A549 (cell line): ENCODE data around the gene FANCF. TPM values are rescaled to one million over a fixed set of nuclear protein-coding genes. Genes with fewer than 3 reads are reported as not detected.

Experiments
- ATAC-seq, 2 experiments: fragments of 200-7000 bp in 1 of 2; fragments of >200 bp in 1 of 2; cut with Nextera tagmentation in 1 of 2; cut with Tn5 transposase in 1 of 2; 3 replicates each; pipeline versions ENCODE4 v1.8.0 to v1.9.1; 2018 to 2020; ENCODE audit warnings: mild to moderate bottlenecking in 1 of 2, moderate library complexity in 1 of 2
- CTCF ChIA-PET: fragments of 300-600 bp; sonication (Branson Sonifier 250); formaldehyde crosslinking; extraction: SDS; loops from one replicate; lab custom pipeline; 2021; ENCODE audit warnings: antibody characterized with exemption, inconsistent platforms; lab: Yijun Ruan, JAX
- POLR2A ChIA-PET: fragments of 350-600 bp; formaldehyde crosslinking; extraction: SDS; loops from one replicate; lab custom pipeline; 2021; ENCODE audit warnings: antibody characterized with exemption, inconsistent platforms; lab: Yijun Ruan, JAX
- DNase-seq, 2 experiments: peaks; one replicate each; pipeline versions ENCODE4 v3.0.0 to v3.0.0-alpha.2; 2011 to 2016; ENCODE audit warnings: low read depth in 1 of 2, low spot score in 1 of 2
- FAIRE-seq: peaks from 2 replicates; lab custom pipeline; 2011; peaks lifted over from hg19 to GRCh38; lab: Jason Lieb, UNC
- H3K27ac ChIP-seq, 2 experiments: fragments of >200 bp; sonication (Bioruptor Twin); formaldehyde crosslinking; 3 replicates each; pipeline ENCODE4 v1.5.1; 2016 to 2017
- H3K4me1 ChIP-seq: fragments of >200 bp; sonication (Bioruptor Twin); formaldehyde crosslinking; 3 replicates; pipeline ENCODE4 v1.6.1; 2016
- H3K4me2 ChIP-seq: fragments of >200 bp; sonication (Bioruptor Twin); formaldehyde crosslinking; 3 replicates; pipeline ENCODE4 v1.6.1; 2016
- H3K4me3 ChIP-seq: fragments of >200 bp; sonication (Bioruptor Twin); formaldehyde crosslinking; 3 replicates; pipeline ENCODE4 v1.5.1; 2016
- H3K9me3 ChIP-seq: fragments of >200 bp; sonication (Bioruptor Twin); formaldehyde crosslinking; 3 replicates; pipeline ENCODE4 v1.6.1; 2016
- CBX2 ChIP-seq: fragments of 200-600 bp; sonication (generic); IDR thresholded peaks from 2 replicates; pipeline ENCODE4 v1.6.1; 2016; ENCODE audit warnings: low read depth, mild to moderate bottlenecking, borderline replicate concordance
- CEBPB ChIP-seq, 2 experiments: fragments of >200 bp in 1 of 2; sonication (Bioruptor Twin) in 1 of 2; formaldehyde crosslinking in 1 of 2; IDR thresholded peaks; 2 replicates each; pipeline ENCODE4 v1.6.1; 2012 to 2016
- CHD2 ChIP-seq: fragments of 150-350 bp; IDR thresholded peaks from 2 replicates; pipeline ENCODE4 v1.6.1; 2014; ENCODE audit warnings: low read length; ENCODE audit not compliant: partially characterized antibody
- HDAC2 ChIP-seq: fragments of 200-600 bp; sonication (generic); IDR thresholded peaks from 2 replicates; pipeline ENCODE4 v1.6.1; 2016
- HEYL ChIP-seq: fragments of 250-450 bp; sonication (Bioruptor Pico); IDR thresholded peaks from 2 replicates; pipeline ENCODE4 v1.8.0; 2021; ENCODE audit warnings: mild to moderate bottlenecking, moderate library complexity
- KDM1A ChIP-seq: fragments of 200-600 bp; sonication (generic); IDR thresholded peaks from 2 replicates; pipeline ENCODE4 v1.6.1; 2016; ENCODE audit warnings: low read depth, mild to moderate bottlenecking
- NFE2L2 ChIP-seq: fragments of 150-350 bp; conservative IDR thresholded peaks from 2 replicates; pipeline ENCODE4 v1.6.1; 2014; ENCODE audit warnings: low read length
- NPAS2 ChIP-seq: fragments of 250-450 bp; sonication (Bioruptor Pico); IDR thresholded peaks from 2 replicates; pipeline ENCODE4 v1.8.0; 2022; ENCODE audit warnings: mild to moderate bottlenecking, moderate library complexity, borderline replicate concordance
- PHF8 ChIP-seq: fragments of 200-600 bp; sonication (generic); IDR thresholded peaks from 2 replicates; pipeline ENCODE4 v1.6.1; 2016; ENCODE audit warnings: low read depth, mild to moderate bottlenecking, antibody characterized with exemption, moderate library complexity, borderline replicate concordance
- POLR2AphosphoS2 ChIP-seq: conservative IDR thresholded peaks from 2 replicates; pipeline ENCODE4 v1.6.1; 2012; ENCODE audit warnings: low read length, improper control_type of control experiment, inconsistent platforms
- ZC3H11A ChIP-seq: fragments of 450-650 bp; IDR thresholded peaks from 2 replicates; pipeline ENCODE4 v1.6.1; 2014; ENCODE audit warnings: antibody characterized with exemption, mild to moderate bottlenecking
- WGBS: methylation state at CpG from one replicate; pipeline ENCODE4 v1.1.6; 2017; ENCODE audit errors: missing lambda C conversion rate; 5-methylcytosine and 5-hydroxymethylcytosine counted together
- polyA plus RNA-seq, 4 experiments: library from polyadenylated mRNA; depleted of rRNA in 3 of 4; stranded (reverse); fragments of >200 nt; fragmentation: RNase III in 1 of 4; extraction: RNeasy Plus Mini Kit Qiagen cat#74134 plus additional on column Dnase treatment in 1 of 4; gene quantifications; 2 replicates in 3 of 4; 3 replicates in 1 of 4; pipeline ENCODE4 v1.2.3, GENCODE V29; 2011 to 2017
- TF ChIP-seq, protein P1 (sequence below): fragments of 450-650 bp; IDR thresholded peaks from 2 replicates; pipeline ENCODE4 v1.6.1; 2014; ENCODE audit warnings: antibody characterized with exemption
- TF ChIP-seq, protein P2 (sequence below): fragments of 150-350 bp; IDR thresholded peaks from 2 replicates; pipeline ENCODE4 v1.6.1; 2014; ENCODE audit warnings: low read depth, mild to moderate bottlenecking, low read length
- TF ChIP-seq, protein P3 (sequence below): fragments of 200-600 bp; sonication (generic); IDR thresholded peaks from 2 replicates; pipeline ENCODE4 v1.6.1; 2016; ENCODE audit warnings: antibody characterized with exemption, mild to moderate bottlenecking, moderate library complexity
- TF ChIP-seq, protein P4 (sequence below): fragments of >200 bp; sonication (Bioruptor Twin); formaldehyde crosslinking; IDR thresholded peaks from 3 replicates; pipeline ENCODE4 v1.6.1; 2016

FANCF gene
- polyA plus RNA-seq, 2 of the 4 experiments (the other 2 are of a cell fraction): 10.9 to 11.1 TPM

DNA sequence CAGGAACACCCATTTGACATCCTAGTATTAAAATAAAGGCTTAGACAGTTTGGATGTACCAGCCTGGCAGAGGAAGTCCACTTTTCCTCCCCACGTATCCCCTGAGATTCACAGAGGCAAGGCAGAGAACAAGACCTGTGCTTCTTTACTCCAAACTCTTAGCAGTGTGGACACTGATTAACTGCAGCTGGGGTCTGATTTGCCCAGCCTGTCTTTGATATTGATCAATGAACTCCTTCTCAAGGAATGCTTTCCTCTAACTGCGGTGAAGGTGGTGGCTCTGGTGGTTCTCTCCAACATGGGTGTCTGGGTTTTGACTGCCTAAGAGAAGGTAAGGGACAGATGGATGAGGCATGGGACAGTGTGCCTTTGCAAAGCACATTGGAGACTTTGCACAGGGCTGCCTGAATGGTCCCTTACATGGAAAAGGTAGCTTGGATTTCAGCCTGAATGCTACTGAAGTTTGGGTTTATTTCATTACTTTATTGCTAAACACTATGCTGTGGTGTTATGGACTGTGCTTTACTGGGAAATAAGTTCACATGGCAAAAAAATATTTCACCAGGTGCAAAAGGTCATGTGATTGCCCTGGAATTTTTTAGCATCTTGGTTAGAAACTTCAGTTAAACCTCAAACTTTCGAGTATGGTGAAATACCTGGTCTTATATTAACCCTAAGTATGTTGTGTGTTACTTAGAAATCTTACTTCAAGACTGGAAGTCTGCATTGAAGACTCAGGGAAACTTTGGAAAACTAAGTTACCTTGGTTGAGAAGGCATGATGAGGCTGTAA, 42.6 kb upstream of the FANCF start:
- no peak overlapping the region for H3K27ac ChIP-seq
- ATAC-seq (peak; percentile 34 to 42; a peak in 2 of 6 replicates), FAIRE-seq (no peak), DNase-seq (no peak)
- no peak for TF ChIP-seq KDM1A
- no peak for TF ChIP-seq NPAS2 (CRISPR knock-in tag)
- TF ChIP-seq, protein P1, sequence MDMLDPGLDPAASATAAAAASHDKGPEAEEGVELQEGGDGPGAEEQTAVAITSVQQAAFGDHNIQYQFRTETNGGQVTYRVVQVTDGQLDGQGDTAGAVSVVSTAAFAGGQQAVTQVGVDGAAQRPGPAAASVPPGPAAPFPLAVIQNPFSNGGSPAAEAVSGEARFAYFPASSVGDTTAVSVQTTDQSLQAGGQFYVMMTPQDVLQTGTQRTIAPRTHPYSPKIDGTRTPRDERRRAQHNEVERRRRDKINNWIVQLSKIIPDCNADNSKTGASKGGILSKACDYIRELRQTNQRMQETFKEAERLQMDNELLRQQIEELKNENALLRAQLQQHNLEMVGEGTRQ: no peak
- TF ChIP-seq, protein P2, sequence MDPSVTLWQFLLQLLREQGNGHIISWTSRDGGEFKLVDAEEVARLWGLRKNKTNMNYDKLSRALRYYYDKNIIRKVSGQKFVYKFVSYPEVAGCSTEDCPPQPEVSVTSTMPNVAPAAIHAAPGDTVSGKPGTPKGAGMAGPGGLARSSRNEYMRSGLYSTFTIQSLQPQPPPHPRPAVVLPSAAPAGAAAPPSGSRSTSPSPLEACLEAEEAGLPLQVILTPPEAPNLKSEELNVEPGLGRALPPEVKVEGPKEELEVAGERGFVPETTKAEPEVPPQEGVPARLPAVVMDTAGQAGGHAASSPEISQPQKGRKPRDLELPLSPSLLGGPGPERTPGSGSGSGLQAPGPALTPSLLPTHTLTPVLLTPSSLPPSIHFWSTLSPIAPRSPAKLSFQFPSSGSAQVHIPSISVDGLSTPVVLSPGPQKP: no peak
- no peak for TF ChIP-seq CHD2
- no peak for TF ChIP-seq POLR2AphosphoS2
- TF ChIP-seq HEYL (CRISPR knock-in tag): no peak
- ChIA-PET POLR2A (no interaction called here), CTCF (no interaction called here)
- H3K4me2 ChIP-seq: no peak overlapping the region
- peaks cover 2% of the 10 kb centered on the region; the same call in 1 of the 3 replicates for H3K4me1 ChIP-seq
- H3K4me3 ChIP-seq: no peak overlapping the region
- WGBS: 13% methylated on average over 3 of the region's 3 CpGs
- no peaks in the 10 kb centered on the region for H3K9me3 ChIP-seq

DNA sequence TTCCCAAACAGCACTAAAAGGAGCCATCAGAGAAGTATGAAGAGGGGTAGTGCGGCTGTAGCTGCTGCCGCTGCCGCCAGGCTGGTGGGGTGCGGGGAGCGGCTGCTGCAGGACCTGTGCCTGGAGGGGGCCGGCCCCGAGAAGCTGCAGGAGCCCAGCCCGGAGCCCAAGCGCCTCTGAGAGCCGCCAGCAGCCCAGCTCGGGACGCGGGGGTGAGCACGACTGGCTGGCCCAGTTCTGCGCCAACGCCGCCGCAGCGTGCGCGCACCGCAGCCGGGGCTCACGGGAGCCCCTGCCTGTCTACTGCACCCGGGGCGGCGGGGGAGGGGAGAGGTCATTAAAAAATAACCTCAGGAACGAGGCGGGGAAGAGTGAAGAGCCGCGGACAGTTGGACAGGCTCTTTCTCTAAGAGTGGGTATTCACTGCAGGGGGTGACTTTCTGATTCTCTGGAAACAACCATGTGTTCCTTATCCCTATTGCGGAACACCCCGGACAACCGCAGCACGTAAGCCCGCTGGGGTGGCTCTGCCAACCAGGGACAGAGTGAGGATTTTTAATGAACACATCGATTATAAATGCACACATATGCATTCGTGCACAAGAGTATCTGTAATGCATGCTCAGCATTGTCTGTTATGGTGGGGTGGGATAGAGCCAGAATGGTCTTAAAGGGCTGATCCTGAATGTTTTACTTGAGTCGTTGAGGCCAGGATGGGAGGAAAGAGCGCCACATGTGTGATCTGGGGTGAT, 41.2 kb upstream of the FANCF start:
- Histone ChIP-seq H3K27ac (no peak overlapping the region), H3K4me1 (peaks cover 2% of the 10 kb centered on the region; the same call in 1 of the 3 replicates), H3K4me3 (peak overlapping the region; percentile 31; the same call in 1 of the 3 replicates), H3K9me3 (no peaks in the 10 kb centered on the region), H3K4me2 (peak overlapping the region; percentile 70)
- FAIRE-seq (no peak), ATAC-seq (peak; percentile 44 to 73; a peak in 3 of 6 replicates), DNase-seq (no peak)
- CTCF ChIA-PET: no interaction called here
- 11% methylated on average over 36 of the region's 40 CpGs for WGBS
- POLR2A ChIA-PET: no interaction called here
- TF ChIP-seq PHF8: no peak
- TF ChIP-seq, protein P3, sequence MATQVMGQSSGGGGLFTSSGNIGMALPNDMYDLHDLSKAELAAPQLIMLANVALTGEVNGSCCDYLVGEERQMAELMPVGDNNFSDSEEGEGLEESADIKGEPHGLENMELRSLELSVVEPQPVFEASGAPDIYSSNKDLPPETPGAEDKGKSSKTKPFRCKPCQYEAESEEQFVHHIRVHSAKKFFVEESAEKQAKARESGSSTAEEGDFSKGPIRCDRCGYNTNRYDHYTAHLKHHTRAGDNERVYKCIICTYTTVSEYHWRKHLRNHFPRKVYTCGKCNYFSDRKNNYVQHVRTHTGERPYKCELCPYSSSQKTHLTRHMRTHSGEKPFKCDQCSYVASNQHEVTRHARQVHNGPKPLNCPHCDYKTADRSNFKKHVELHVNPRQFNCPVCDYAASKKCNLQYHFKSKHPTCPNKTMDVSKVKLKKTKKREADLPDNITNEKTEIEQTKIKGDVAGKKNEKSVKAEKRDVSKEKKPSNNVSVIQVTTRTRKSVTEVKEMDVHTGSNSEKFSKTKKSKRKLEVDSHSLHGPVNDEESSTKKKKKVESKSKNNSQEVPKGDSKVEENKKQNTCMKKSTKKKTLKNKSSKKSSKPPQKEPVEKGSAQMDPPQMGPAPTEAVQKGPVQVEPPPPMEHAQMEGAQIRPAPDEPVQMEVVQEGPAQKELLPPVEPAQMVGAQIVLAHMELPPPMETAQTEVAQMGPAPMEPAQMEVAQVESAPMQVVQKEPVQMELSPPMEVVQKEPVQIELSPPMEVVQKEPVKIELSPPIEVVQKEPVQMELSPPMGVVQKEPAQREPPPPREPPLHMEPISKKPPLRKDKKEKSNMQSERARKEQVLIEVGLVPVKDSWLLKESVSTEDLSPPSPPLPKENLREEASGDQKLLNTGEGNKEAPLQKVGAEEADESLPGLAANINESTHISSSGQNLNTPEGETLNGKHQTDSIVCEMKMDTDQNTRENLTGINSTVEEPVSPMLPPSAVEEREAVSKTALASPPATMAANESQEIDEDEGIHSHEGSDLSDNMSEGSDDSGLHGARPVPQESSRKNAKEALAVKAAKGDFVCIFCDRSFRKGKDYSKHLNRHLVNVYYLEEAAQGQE: no peak
- no peak for TF ChIP-seq CBX2
- TF ChIP-seq ZC3H11A: no peak
- TF ChIP-seq HDAC2: no peak
- TF ChIP-seq KDM1A: no peak
- TF ChIP-seq NFE2L2: no peak
- TF ChIP-seq, protein P4, sequence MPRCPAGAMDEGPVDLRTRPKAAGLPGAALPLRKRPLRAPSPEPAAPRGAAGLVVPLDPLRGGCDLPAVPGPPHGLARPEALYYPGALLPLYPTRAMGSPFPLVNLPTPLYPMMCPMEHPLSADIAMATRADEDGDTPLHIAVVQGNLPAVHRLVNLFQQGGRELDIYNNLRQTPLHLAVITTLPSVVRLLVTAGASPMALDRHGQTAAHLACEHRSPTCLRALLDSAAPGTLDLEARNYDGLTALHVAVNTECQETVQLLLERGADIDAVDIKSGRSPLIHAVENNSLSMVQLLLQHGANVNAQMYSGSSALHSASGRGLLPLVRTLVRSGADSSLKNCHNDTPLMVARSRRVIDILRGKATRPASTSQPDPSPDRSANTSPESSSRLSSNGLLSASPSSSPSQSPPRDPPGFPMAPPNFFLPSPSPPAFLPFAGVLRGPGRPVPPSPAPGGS: no peak
- TF ChIP-seq CEBPB (IDR thresholded peaks at IDR 0.05): no peak
- TF ChIP-seq, all 56 proteins: peak for 0
